Activated CD4-positive, alpha-beta T cell treated with anti-CD3 and anti-CD28 coated beads for 48 hours (primary cell): ENCODE data around the gene FBXL4.
A peak's percentile ranks its signal among the peaks of the same experiment; 100 is the strongest.

Experiments used
- DNase-seq: peaks from one replicate; pipeline ENCODE4 v3.0.0-alpha.2; 2020

Gene FBXL4

DNA sequence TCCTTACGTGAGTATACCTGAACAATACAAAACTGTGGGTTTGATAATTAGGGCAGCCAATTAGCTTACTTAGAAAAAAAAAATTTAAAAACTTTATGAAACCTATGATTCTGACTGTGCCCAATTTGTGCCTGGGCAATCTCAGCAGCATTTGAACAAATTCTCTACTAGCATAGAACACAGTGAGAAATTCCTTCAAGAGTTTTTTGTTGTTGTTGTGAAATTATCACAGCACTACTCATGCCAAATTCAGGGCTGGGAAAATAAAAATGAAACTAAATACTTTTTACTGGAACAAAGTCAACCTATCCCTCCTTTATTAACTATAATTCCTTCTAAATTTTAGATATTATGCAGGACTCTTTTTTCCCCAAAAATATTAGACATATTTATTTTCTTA is 70.5 kb downstream of the FBXL4 start:
- DNase-seq: no peak

DNA sequence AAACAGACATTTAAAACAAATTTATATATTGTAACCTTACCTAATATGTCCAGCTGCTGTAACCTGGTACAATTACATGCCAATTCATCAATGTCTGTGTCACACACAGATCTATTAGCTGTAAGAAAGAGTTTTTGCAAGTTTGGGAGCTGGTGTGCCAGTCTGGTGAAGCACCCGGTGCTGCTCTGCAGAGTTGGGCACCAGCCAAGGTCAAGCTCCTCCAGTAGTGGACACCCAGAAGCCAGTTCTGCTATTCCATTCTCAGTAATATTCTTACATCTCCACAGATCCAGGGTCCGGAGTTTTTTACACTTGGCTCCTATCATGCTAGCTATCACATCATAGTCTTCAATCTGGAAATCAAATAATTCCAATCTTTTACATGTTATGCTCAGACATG is 72.4 kb downstream of the FBXL4 start:
- no peak for DNase-seq

GRCh38 chr6:98871821-98872220 is 75.9 kb downstream of the FBXL4 start:
- no peak for DNase-seq

GRCh38 chr6:98871057-98871456 is 76.7 kb downstream of the FBXL4 start:
- no peak for DNase-seq

- DNase-seq: no peak
Measured at GRCh38 chr6:98864497-98864896, 83.2 kb downstream of the FBXL4 start.

GRCh38 chr6:98848539-98849242 is 99.1 kb downstream of the FBXL4 start:
- DNase-seq: no peak

DNA sequence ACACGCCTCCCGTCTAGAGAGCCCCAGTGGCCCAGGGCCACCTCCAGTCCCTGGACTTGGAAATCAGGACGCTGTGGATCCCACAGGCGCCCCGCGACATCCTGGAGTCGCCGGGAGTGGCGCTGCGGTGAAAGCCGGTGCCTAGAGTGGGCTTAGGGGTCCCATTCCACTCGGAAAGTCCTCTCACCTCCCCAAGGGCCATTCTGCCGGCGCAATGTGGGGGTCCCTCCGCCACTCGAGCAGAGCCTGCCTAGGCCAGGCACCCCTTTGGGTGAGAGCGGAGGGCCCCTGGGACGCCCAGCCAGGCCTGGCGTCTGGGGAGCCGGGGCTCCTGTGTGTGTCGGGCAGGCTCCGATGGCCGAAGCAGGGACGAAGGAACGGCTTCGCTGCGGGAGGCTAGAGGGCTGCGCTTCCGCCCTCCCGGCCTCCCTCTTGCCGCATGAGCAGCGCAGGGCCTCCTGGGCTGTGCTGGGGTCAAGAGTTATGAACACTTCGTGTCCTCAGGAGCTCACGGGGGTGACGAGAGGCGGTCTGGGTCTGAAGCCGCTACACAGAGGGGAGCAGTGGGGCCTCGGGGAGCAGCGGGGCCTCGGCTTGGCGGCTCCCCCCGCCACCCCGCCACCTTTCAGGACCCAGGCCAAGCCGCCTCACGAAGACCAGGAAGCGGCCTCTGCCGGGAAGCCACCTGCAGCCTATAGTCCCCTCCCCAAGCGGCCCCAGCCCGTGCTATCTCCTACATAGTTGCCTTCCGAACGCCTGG is 99.8 kb downstream of the FBXL4 start:
- DNase-seq: no peak

- DNase-seq: no peak
Measured at GRCh38 chr6:98847416-98847778, 100.3 kb downstream of the FBXL4 start.

- no peak for DNase-seq
Measured at GRCh38 chr6:98846021-98846380, 101.7 kb downstream of the FBXL4 start.

DNA sequence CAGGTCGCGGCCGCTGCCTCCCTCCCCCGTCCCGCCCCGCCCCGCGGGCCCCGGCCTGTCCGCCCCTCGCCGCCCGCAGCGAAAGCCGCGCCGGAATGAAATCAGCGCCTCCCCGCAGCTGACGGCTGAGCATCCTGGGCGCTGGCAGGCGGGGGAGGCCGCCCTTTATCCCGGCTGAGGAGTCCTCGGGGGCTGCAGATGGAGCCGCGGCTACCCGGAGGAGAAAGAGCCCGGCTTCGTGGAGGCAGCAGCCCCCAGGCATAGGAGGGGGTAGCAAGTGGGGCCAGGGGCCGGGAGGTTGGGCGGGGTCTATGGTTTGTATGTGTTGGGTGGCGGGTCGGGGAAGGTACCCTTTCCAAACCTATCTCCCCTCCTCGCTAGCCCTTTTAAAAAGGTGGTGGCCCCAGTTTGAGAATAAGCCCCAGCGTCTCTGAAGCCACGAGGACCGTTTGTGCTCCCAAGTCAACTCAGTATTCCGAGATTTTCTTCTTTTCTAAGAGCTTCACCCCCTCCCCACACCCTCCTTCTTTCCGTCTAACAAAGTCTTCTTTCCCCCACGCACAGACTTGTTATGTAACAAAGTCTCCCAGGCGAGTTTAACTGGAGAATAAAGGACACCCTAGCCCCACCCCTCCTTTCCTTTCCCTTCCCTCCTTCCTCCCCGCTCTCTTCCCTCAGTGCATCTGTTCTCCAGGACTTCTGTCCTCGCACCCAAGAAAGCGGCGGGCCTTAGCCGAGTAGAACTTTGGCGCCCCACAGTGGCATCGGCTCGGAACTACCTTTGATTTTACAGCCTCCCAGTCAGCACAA is 102.3 kb downstream of the FBXL4 start:
- DNase-seq: peak; percentile 81

DNA sequence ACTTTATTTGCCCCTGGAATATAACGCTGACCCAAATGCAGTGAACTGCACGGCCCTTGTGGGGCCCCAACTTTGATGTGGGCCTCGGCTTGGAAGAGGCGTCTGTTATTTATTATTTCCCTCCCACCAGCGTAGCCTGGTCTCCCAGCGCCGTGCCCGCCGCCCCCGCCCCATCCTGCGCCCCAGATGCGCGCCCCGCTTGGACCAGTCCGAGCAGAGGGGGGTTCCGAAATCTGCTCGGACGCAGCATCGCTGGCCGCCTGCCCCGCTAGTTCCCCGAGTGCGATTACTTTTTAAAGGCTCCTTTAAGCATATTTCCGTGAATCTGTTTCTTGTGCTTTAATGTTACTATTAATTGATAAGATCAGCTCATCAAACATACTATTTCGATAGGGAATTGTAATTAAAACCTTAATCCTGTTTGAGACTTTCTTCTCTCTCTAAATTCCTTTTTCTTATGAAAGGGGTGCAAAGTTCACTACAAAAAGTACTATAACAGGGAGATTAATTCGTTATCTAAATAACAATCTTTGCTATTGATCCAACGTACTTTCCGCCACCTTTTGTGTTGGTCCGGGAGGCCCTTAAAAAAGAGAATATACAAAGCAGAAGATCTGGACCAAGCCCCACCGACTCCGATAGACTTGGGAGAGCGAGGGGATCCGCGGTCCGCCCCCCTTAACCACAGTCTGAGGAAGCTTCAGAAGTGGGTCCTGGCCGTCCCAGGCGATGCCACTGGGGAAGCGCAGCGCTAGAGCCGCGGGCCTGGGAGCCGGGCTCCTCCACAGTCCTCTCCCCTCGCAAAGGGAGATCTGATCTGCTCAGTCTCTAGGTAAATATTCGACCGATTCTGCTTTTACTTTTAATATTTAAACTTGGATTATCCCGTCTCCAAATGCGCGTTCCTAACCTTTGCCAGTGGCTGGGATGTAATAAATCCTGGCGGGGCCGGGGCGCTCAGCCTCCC is 103.2 kb downstream of the FBXL4 start:
- DNase-seq: no peak

DNA sequence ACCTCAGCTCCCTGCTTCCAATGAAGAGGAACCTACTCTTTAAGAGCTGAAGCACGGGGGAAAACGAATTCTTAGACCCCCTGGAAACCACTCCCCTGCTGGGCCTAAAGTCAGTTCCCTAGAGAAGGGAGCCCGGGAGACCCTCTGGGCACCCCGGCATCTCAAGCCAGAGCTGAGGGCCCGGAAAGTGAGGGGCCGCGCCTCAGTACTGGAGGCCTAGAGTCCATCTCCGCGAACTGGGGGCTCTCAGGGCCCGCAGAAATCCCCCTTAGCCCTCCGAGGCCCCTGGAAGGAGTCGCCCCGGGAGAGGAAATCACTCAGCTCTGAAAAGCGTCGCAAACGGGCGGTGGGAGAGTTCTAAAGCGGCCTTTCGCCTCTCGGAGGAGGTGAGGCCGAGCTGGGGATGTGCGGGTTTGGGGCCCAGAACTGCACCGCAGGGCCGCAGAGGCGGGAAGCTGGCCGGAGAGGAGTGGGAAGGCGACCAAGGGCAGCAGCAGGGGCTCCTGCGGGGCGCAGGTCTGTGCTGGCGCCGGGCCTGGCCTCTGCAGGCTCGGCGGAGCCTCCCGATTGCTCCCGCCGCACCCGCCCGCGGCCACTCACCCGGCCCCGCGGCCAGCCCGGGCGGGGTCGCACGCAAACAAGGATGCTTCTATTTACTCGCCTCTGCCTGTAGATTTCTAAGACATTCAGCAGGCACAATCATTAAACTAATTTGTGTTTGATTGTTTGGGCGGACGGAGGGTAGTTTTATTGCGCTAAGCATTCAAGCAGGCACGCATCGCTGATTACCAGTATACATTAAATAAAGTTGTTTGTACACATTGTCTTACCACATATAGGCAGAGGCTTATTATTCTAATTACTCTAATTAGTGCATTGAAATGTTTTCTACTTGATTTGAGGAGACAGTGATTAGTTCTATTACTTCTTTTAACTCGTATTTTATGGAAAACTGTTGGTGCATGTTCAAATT is 104.2 kb downstream of the FBXL4 start:
- no peak for DNase-seq

- DNase-seq: no peak
Measured at GRCh38 chr6:98842342-98843180, 105.2 kb downstream of the FBXL4 start.

GRCh38 chr6:98841621-98842341 is 106.0 kb downstream of the FBXL4 start:
- DNase-seq: no peak

DNA sequence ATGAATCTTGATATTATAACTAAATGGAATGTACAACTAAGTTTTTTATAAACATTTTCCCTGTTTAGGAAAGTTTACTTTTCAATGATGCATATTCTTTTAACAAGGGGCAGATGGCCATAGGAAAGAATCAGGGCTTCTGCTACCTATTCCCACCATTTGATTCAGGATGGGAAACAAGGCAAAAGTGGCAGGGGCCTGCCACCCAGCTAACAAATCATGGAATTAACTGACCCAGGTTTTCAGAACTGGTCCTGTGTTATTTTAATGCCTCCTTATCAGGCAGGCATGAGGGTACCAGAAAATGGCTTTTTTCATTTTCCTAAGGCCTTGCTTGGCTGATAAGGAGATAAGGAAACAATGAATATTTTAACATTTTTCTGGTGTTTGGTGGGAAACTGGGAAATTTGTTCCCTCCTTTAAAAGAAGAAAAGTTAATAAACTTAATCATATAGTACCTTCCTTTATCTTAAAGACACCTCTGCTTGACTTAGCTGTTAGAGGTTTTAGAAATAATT is 106.7 kb downstream of the FBXL4 start:
- DNase-seq: no peak

DNA sequence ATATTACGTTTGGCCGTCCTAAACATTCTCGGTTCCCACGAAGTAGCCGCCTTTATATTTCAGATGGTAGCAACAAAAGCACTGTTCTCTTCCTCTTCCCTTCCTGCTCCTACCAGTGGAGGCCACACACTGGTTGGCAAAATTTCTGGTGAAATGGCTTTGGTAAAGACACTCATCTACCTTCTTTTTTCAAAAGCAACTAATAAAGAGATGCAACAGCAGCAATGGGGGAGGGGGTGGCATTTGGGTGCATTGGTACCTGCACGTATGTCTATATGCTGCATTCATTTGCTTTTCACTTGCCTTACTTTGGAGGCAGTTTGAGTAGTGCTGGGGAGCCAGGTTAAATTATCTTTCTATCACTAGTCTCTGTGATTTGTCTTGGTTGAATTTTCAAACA is 107.4 kb downstream of the FBXL4 start:
- DNase-seq: no peak

- DNase-seq: no peak
Measured at GRCh38 chr6:98839781-98840361, 107.9 kb downstream of the FBXL4 start.

- DNase-seq: no peak
Measured at GRCh38 chr6:98838975-98839374, 108.8 kb downstream of the FBXL4 start.

DNA sequence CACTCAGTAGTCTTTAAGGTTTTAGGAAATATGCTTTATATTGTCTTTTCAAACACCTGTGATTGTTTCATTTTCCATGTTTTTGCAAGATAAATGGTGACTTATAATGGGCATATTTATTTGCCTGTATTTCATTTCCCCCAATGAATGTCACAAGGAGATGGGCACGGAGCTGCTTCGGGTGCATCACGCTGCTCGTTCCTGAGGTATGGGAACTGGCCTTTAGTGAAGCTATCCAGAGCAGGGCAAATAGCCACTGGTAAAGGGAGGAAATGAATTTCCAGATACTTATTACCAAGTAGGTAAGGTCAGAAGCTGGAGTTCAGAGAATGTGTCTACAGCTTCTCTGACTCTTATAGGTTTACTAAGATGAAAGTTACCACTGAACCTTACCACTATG is 109.7 kb downstream of the FBXL4 start:
- no peak for DNase-seq
